Ascending aorta (tissue), 2 donors: ENCODE data around the gene STK32C. TPM values are rescaled to one million over a fixed set of nuclear protein-coding genes. Genes with fewer than 3 reads are reported as not detected.
A peak's percentile ranks its signal among the peaks of the same experiment; 100 is the strongest.

Experiments used
- DNase-seq, 2 donors: peaks; one replicate each; pipeline ENCODE4 v3.0.0-alpha.2; 2019; ENCODE audit warnings: low spot score in 2 of 2
- H3K27ac ChIP-seq, 2 donors: fragments of 200-600 bp; sonication (generic); one replicate each; pipeline ENCODE4 v1.5.1; 2016 to 2017; ENCODE audit warnings: mild to moderate bottlenecking in 1 of 2
- H3K27me3 ChIP-seq: fragments of 200-600 bp; sonication (generic); one replicate; pipeline ENCODE4 v1.5.1; 2017
- H3K36me3 ChIP-seq, 2 donors: fragments of 200-600 bp; sonication (generic); one replicate each; pipeline ENCODE4 v1.5.1; 2016
- H3K4me1 ChIP-seq, 2 donors: fragments of 200-600 bp; sonication (generic); one replicate each; pipeline ENCODE4 v1.5.1; 2016 to 2017; ENCODE audit warnings: mild to moderate bottlenecking in 1 of 2
- H3K4me3 ChIP-seq, 2 donors: fragments of 200-600 bp; sonication (generic); one replicate each; pipeline ENCODE4 v1.5.1; 2016 to 2017; ENCODE audit warnings: mild to moderate bottlenecking in 1 of 2
- H3K9me3 ChIP-seq, 2 donors: fragments of 200-600 bp; sonication (generic); one replicate each; pipeline ENCODE4 v1.5.1; 2016
- intact Hi-C: fragments of 100-400 bp; cut with DNase I; formaldehyde crosslinking; loops from one replicate; pipeline ENCODE4 v1.15.1; 2023
- total RNA-seq: library from RNA; depleted of rRNA; stranded (reverse); fragments of >200 nt; gene quantifications from one replicate; pipeline ENCODE4 v1.1.0, GENCODE V29; 2016
- TF ChIP-seq, protein P1 (sequence below), 3 experiments: fragments of 200-600 bp in 2 of 3; fragments of 450-650 bp in 1 of 3; sonication (generic) in 2 of 3; IDR thresholded peaks; one replicate each; pipeline ENCODE4 v1.5.1; 2016 to 2019; ENCODE audit warnings: antibody characterized with exemption in 3 of 3, mild to moderate bottlenecking in 1 of 3, moderate library complexity in 1 of 3

STK32C gene
- total RNA-seq, 1 donor from 2014 or later: 16.2 TPM

DNA sequence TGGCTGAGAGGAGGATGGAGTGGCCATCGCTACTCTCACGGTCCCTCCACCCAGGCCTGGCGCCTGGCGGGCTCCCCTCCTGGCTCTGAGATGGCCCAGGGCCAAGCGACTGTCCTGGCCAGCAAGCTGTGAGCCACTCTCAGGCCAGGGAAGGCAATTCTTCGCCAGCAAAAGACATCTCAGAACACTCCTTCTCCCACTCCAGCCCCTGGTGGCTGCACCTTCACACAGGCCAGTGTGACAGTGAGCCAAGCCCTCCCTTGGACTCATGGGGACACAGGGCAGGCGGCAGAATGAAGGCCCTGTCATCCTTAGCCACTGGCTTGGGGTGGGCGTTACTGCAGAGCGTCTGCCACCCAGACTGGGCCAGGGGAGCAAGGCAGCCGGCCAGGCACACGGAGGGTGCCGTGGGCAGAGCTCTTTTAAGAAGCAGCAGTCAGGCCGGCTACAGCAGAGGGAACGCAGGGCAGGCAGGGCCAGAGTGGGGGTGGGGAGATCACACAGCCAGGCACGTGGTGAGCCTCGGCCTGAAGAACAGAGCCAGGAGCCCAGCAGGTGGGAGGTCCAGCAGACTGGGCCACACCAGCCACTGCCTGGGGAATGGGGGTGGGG lies 14.4 kb downstream of the STK32C start:
- DNase-seq: peak in 1 of 2 donors; percentile 50
- TF ChIP-seq, protein P1, sequence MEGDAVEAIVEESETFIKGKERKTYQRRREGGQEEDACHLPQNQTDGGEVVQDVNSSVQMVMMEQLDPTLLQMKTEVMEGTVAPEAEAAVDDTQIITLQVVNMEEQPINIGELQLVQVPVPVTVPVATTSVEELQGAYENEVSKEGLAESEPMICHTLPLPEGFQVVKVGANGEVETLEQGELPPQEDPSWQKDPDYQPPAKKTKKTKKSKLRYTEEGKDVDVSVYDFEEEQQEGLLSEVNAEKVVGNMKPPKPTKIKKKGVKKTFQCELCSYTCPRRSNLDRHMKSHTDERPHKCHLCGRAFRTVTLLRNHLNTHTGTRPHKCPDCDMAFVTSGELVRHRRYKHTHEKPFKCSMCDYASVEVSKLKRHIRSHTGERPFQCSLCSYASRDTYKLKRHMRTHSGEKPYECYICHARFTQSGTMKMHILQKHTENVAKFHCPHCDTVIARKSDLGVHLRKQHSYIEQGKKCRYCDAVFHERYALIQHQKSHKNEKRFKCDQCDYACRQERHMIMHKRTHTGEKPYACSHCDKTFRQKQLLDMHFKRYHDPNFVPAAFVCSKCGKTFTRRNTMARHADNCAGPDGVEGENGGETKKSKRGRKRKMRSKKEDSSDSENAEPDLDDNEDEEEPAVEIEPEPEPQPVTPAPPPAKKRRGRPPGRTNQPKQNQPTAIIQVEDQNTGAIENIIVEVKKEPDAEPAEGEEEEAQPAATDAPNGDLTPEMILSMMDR (IDR thresholded peaks at IDR 0.05): no peak
- Histone ChIP-seq H3K4me3 (no peak overlapping the region), H3K36me3 (no peaks in the 10 kb centered on the region), H3K4me1 (no peaks in the 10 kb centered on the region), H3K27ac (no peak overlapping the region), H3K27me3 (no peaks in the 10 kb centered on the region), H3K9me3 (peaks cover 0 to 5% of the 10 kb centered on the region in 2 donors)
- intact Hi-C loops: no loop called here

DNA sequence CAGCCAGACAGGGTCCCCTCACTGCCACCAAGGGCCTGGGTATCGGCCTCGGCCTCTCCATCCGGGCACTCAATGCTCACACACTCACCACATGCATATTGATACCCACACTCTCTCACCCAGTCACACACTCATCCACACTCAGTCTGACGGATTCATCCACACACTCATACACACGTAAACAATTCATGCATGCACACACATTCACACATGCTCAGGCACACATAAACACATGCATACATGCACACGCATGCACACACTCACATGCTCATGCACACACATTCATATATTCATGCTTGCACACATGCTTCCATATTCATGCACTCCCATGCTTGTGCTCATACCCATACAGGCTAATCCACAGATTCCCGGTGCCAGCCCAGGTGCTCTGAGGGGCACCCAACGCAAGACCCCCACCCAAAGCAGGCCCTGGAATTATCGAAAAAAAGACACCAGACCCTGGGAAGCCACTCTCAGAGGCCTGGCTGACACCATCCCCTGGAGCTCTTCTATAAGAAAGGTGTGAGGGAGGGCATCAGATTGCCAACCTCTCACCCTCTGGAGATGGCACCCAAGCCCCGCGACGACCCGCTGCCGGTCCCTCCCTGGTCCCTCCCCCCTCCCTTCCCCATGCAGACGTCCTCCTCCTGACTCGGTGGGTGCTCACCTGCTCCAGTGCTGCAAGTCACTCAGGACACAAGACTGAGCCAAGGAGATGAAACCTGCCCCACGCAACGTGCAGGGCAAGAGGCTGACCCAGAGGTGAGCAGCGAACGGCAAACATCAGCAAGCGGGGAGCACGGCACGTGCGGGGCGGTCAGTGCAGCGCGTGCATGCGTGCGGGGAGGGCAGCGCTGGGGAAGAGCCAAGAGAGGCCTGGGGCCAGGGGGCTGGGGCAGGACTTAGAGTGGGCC lies 15.2 kb downstream of the STK32C start:
- H3K9me3 ChIP-seq: peaks cover 0 to 5% of the 10 kb centered on the region in 2 donors
- TF ChIP-seq, protein P1 (IDR thresholded peaks at IDR 0.05): no peak
- DNase-seq: peak in 1 of 2 donors; percentile 35
- H3K27ac ChIP-seq: no peak overlapping the region
- intact Hi-C loops: no loop called here
- H3K27me3 ChIP-seq: no peaks in the 10 kb centered on the region
- H3K36me3 ChIP-seq: no peaks in the 10 kb centered on the region
- no peaks in the 10 kb centered on the region for H3K4me1 ChIP-seq
- no peak overlapping the region for H3K4me3 ChIP-seq

DNA sequence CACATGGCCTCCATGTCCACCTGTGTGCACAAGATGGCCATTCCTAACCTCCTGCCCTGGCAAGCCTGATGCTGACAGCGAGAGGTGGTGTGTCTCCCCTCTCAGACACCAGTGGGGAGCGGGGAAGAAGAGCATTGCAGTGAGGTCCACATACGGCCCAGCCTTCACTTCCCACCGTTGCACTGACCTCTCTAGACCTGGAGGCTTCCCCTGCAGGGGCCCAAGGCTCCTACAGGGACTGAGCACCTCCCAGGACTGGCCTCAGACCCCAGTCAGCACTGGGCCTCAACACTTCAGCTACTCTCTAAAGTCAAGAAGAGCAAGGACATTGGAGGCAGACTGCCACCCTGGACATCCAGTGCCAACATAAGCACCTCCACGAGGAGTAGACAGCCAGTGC lies 15.9 kb downstream of the STK32C start:
- TF ChIP-seq, protein P1 (IDR thresholded peaks at IDR 0.05): no peak
- Histone ChIP-seq H3K4me3 (no peak overlapping the region), H3K9me3 (peaks cover 0 to 5% of the 10 kb centered on the region in 2 donors), H3K27ac (no peak overlapping the region), H3K27me3 (no peaks in the 10 kb centered on the region), H3K4me1 (no peaks in the 10 kb centered on the region), H3K36me3 (no peaks in the 10 kb centered on the region)
- intact Hi-C loops: no loop called here
- DNase-seq: no peak

DNA sequence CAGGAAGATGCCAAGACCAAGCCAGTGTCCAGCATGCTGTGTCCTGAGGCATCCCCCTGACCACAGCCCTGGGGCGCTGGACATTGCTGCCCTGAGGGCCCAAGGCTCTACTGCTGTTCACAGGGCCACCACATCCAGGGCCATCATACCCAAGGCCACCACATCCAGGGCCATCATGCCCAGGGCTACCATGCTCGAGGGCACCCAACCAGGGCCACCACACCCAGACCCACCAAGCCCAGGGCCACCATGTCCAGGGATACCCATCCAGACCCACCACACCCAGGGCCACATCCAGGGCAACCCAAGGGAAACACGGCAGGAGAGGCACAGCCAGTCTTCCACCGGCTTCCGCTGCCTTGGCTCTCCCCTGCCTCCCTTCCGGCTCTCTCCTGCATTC lies 17.1 kb downstream of the STK32C start:
- no peak for DNase-seq
- intact Hi-C loops: no loop called here

DNA sequence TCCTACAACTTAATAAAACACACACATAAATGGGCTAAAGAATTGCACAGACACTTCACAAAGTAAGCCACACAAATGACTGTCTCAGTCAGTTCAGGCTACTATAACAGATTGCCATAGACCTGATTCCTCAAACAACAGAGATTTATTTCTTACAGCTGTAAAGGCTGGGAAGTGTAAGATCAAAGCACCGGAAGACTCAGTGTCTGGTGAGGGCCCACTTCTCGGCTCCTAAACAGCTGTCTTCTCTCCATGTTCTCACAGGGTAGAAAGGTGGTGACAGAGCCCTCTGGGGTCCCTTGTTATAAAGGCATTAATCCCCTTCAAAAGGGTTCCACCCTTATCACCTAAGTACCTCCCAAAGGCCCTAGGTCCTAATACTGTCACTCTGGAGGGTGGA lies 18.3 kb downstream of the STK32C start:
- no peak overlapping the region for H3K27ac ChIP-seq
- H3K4me1 ChIP-seq: no peaks in the 10 kb centered on the region
- DNase-seq: no peak
- H3K27me3 ChIP-seq: no peaks in the 10 kb centered on the region
- TF ChIP-seq, protein P1 (IDR thresholded peaks at IDR 0.05): no peak
- intact Hi-C loops: no loop called here
- no peaks in the 10 kb centered on the region for H3K36me3 ChIP-seq
- H3K9me3 ChIP-seq: peaks cover 0 to 5% of the 10 kb centered on the region in 2 donors
- H3K4me3 ChIP-seq: no peak overlapping the region

More for the DNA sequence above, 17.1 kb downstream of the STK32C start:
- H3K36me3 ChIP-seq: no peaks in the 10 kb centered on the region
- H3K9me3 ChIP-seq: peaks cover 0 to 5% of the 10 kb centered on the region in 2 donors
- no peak overlapping the region for H3K4me3 ChIP-seq
- TF ChIP-seq, protein P1 (IDR thresholded peaks at IDR 0.05): no peak
- H3K4me1 ChIP-seq: no peaks in the 10 kb centered on the region
- H3K27ac ChIP-seq: no peak overlapping the region
- H3K27me3 ChIP-seq: no peaks in the 10 kb centered on the region
